ACC112 (cell line): ENCODE results near the gene MAB21L2.

Source experiments
- H2AFZ ChIP-seq: fragments of 200-600 bp; sonication (generic); one replicate; pipeline ENCODE4 v1.6.0; 2017; ENCODE audit warnings: antibody characterized with exemption, low read length; ENCODE audit not compliant: unreplicated experiment
- H3K27ac ChIP-seq: fragments of 200-600 bp; sonication (generic); 2 replicates; pipeline ENCODE4 v1.5.1; 2014; ENCODE audit warnings: low read depth, mild to moderate bottlenecking, antibody characterized with exemption, low read length, moderate library complexity
- H3K27me3 ChIP-seq: fragments of 200-600 bp; sonication (generic); 2 replicates; pipeline ENCODE4 v1.6.1; 2014; ENCODE audit warnings: mild to moderate bottlenecking, antibody characterized with exemption, low read length, moderate library complexity, mixed read lengths; ENCODE audit not compliant: insufficient read depth
- H3K36me3 ChIP-seq: fragments of 200-600 bp; sonication (generic); 2 replicates; pipeline ENCODE4 v1.6.1; 2016; ENCODE audit warnings: mild to moderate bottlenecking, antibody characterized with exemption, low read length, moderate library complexity, mixed read lengths; ENCODE audit not compliant: insufficient read depth
- H3K4me1 ChIP-seq: fragments of 200-600 bp; sonication (generic); one replicate; pipeline ENCODE4 v1.6.1; 2016; ENCODE audit warnings: low read length, mixed read lengths; ENCODE audit not compliant: insufficient read depth, unreplicated experiment, control insufficient read depth
- H3K4me3 ChIP-seq: fragments of 200-600 bp; sonication (generic); 2 replicates; pipeline ENCODE4 v1.5.1; 2014; ENCODE audit warnings: mild to moderate bottlenecking, low read depth, low read length
- H3K79me2 ChIP-seq: fragments of 200-600 bp; sonication (generic); one replicate; pipeline ENCODE4 v1.6.0; 2016; ENCODE audit warnings: low read length; ENCODE audit not compliant: control insufficient read depth, unreplicated experiment, insufficient read depth

The MAB21L2 gene

DNA sequence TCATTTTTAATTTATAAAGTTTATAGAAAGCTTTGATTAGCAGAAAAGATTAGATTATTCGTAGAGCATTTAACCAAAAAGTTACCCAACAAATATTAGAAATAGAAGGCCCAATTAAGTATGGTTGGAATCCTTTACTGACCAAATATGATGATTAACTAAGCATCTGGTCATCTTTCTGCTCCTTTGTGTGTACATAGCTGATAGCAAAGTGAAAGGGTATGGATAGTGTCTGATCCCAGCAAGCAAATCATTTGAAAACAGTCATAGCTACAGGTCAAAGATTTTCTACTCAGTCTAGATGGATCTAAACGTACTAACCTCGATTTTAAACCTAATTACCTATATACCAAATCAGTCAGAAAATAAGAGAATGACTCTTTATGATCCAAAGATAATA is 7.3 kb upstream of the MAB21L2 start:
- peaks cover 26% of the 10 kb centered on the region for H3K79me2 ChIP-seq
- H3K27ac ChIP-seq, result no peak overlapping the region
- H2AFZ ChIP-seq, result no peak overlapping the region
- H3K36me3 ChIP-seq, result no peaks in the 10 kb centered on the region
- no peaks in the 10 kb centered on the region for H3K27me3 ChIP-seq
- peaks cover 27% of the 10 kb centered on the region for H3K4me1 ChIP-seq
- no peak overlapping the region for H3K4me3 ChIP-seq

DNA sequence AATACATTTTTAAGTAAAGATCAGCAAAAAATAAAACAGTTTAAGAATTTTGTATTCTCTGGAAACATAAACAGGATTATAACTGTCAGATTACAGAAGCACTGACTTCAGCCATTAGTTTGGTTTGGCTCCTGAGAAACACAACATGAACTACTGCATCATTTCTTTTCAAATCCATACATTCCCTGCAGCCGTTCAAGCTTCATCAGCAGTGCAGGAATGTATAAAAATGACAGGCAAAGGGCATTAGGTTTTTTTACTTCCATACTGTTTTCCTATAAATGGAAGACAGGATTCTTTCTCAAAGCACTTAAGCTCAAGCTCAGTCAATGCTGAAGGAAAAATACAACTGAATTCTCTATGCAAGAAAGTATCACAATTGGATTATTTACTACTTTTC is 4.2 kb upstream of the MAB21L2 start:
- no peak overlapping the region for H2AFZ ChIP-seq
- H3K4me3 ChIP-seq, result peak overlapping the region; percentile 59
- peaks cover 49% of the 10 kb centered on the region for H3K79me2 ChIP-seq
- 0 out of 2 replicates have a peak, but pooled peaks cover under 1% of the 10 kb centered on the region for H3K36me3 ChIP-seq
- H3K27ac ChIP-seq, result peak overlapping the region; percentile 5; the same call in 1 of the 2 replicates
- no peaks in the 10 kb centered on the region for H3K27me3 ChIP-seq
- H3K4me1 ChIP-seq, result peaks cover 14% of the 10 kb centered on the region

DNA sequence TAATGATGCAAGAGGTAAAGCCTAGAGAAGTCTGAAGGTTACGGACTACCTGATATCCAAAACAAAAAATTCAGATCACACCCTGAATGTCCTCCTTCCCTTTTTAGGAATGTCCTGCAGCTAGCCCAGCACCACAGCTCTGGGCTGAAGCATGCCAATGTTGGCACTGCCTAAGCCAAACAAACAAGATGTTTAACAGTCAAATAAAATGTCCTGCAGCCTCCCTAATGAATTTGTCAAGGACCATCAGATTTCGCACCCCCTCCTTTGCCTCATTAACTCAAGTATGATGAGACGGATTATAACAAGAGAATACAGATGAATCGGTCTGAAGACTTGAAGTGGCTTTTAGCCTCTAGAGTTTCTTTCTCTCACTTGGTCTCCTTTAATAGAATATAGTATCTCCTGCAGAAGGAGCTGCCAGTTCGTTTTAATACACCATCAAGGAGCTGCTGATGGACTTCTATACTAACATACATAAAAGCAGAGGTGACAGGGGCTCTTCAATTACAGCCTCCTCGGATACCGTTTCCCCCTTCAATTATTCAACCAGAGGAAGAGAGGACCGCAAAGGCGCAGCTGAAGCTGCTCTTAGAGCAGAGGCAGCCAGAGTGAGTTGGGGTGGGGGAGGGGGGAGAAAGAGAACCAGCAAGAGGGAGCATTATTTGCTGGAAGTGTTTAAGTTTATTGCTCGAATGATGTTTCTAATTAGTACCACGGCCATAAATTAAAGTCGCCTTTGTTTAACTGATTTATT is 3.0 kb upstream of the MAB21L2 start:
- Histone ChIP-seq H3K4me1 (peaks cover 4% of the 10 kb centered on the region), H2AFZ (peak overlapping the region; percentile 26), H3K4me3 (peak overlapping the region; percentile 78), H3K27ac (peak overlapping the region; percentile 61), H3K27me3 (no peaks in the 10 kb centered on the region), H3K36me3 (0 out of 2 replicates have a peak, but pooled peaks cover 5% of the 10 kb centered on the region), H3K79me2 (peaks cover 54% of the 10 kb centered on the region)

DNA sequence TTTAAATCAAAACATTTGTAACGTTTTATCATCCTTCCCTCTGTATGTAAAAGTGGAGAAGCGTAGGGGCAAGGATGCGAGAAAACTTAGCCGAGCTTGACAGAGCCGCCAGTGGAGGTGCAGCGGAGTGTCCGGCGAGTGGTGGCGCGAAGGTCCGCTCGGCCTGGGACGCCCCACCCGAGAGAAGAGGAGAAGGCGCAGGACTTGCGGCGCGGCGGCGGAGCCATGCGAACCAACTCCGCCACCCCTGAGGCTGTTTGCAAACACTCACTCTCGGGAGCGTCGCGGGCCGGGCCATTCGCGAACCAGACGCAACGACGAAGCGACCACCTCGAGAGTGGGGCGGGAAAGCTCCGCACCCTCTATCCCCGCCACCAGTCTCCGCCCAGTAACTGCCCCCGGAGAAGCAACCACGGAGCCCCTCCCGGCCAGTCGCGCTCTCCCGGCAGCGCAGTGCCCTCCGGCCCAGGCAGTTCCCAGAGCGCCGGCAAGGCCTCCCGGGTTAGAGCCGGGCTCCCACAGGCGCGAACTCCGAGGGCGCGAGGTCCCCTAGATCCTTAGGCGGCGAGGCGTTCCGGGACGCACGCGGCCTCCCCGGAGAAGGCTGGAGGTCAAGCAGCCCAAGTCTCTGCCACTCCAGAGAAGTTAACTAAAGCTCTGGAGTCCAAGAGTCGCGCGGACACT is 2.3 kb upstream of the MAB21L2 start:
- no peaks in the 10 kb centered on the region for H3K27me3 ChIP-seq
- H3K79me2 ChIP-seq, result peaks cover 60% of the 10 kb centered on the region
- 0 out of 2 replicates have a peak, but pooled peaks cover 5% of the 10 kb centered on the region for H3K36me3 ChIP-seq
- H3K4me1 ChIP-seq, result no peaks in the 10 kb centered on the region
- H3K27ac ChIP-seq, result peak overlapping the region; percentile 61
- peak overlapping the region; percentile 26 for H2AFZ ChIP-seq
- peak overlapping the region; percentile 78 for H3K4me3 ChIP-seq

DNA sequence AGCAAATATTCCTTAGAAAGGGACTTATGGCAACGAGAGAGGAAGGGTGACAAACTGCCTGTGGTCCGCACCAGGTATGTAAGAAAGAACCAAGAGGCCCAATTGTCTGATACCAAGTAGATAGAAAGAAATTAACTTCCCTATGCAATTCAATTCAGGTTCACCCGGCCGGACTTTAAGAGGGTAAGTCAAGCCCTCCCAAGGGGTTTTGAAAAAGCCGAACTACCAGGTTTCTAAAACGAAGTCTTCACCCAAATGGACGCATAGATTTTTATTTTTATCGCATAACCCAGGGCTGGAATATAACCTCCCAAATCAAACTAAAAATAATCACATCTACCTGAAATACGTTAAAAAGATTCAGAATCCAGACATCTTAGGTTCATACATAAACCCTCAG is 1.6 kb upstream of the MAB21L2 start:
- no peaks in the 10 kb centered on the region for H3K27me3 ChIP-seq
- H3K27ac ChIP-seq, result peak overlapping the region; percentile 61
- peaks cover 64% of the 10 kb centered on the region for H3K79me2 ChIP-seq
- H3K4me3 ChIP-seq, result peak overlapping the region; percentile 78
- 0 out of 2 replicates have a peak, but pooled peaks cover 5% of the 10 kb centered on the region for H3K36me3 ChIP-seq
- no peaks in the 10 kb centered on the region for H3K4me1 ChIP-seq
- no peak overlapping the region for H2AFZ ChIP-seq

DNA sequence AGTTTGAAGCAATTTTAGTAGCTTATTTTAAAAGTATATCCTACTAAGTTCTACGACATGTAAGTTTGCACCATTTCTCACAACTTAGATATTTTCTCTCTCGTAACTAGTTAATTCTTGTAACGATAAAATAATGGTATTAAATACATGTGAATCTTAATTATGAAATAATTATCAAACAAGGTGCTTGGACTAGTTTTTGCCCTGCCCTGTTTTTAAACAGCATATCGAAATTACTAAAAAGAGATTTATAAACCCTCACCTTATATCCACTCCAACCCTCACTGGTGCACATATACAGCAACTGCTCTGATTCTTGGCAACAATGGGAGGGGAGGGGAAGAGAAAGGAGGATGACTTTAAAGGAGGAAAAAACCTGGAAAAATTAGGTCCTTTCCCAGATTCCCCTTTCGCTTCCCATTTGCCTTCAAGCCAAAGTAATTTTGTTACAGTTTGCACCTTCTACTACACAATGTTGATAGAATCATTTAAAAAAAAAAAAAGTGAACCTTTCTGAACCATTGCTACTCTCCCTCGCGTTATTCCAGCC is 820 bp upstream of the MAB21L2 start:
- H3K36me3 ChIP-seq, result 0 out of 2 replicates have a peak, but pooled peaks cover 5% of the 10 kb centered on the region
- no peak overlapping the region for H2AFZ ChIP-seq

DNA sequence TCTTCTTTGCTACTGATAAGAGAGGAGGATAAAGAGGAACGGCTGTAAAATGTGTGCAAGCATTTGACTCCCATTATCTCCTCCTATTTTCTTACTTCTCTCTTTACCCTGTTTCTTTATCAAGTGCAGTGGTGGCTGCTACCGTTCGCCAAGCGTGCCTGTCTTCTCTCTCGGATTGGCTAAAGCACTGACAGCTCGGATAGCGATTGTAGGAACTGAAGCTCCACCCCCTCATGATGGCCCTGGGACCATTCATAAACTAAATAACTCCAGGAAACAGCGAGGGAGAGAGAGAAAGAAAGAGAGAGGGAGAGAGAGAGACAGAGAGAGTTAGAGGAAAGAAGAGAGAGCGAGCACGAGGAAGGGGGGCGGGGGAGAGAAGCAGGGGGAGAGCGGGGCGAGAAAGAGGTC is 305 bp upstream of the MAB21L2 start:
- Histone ChIP-seq H3K4me3 (peak overlapping the region; percentile 78), H3K27me3 (no peaks in the 10 kb centered on the region), H3K4me1 (no peaks in the 10 kb centered on the region), H3K36me3 (0 out of 2 replicates have a peak, but pooled peaks cover 5% of the 10 kb centered on the region), H3K79me2 (peaks cover 73% of the 10 kb centered on the region), H2AFZ (no peak overlapping the region), H3K27ac (peak overlapping the region; percentile 67)

More for the DNA sequence above, 820 bp upstream of the MAB21L2 start:
- H3K27ac ChIP-seq, result peak overlapping the region; percentile 61
- peak overlapping the region; percentile 78 for H3K4me3 ChIP-seq
- H3K4me1 ChIP-seq, result no peaks in the 10 kb centered on the region
- H3K79me2 ChIP-seq, result peaks cover 68% of the 10 kb centered on the region
- no peaks in the 10 kb centered on the region for H3K27me3 ChIP-seq

DNA sequence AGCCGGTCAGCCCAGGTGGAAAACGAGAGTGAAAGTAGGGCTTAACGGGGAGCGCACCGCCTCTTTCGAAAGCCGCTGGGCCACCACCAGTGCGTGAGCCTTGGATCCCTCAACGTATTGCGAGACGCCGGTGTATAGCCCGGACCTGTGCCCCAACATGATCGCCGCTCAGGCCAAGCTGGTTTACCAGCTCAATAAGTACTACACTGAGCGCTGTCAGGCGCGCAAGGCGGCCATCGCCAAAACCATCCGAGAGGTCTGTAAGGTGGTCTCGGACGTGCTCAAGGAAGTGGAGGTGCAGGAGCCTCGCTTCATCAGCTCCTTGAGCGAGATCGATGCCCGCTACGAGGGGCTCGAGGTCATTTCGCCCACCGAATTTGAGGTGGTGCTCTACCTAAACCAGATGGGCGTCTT is 929 bp downstream of the MAB21L2 start:
- peak overlapping the region; percentile 78 for H3K4me3 ChIP-seq

DNA sequence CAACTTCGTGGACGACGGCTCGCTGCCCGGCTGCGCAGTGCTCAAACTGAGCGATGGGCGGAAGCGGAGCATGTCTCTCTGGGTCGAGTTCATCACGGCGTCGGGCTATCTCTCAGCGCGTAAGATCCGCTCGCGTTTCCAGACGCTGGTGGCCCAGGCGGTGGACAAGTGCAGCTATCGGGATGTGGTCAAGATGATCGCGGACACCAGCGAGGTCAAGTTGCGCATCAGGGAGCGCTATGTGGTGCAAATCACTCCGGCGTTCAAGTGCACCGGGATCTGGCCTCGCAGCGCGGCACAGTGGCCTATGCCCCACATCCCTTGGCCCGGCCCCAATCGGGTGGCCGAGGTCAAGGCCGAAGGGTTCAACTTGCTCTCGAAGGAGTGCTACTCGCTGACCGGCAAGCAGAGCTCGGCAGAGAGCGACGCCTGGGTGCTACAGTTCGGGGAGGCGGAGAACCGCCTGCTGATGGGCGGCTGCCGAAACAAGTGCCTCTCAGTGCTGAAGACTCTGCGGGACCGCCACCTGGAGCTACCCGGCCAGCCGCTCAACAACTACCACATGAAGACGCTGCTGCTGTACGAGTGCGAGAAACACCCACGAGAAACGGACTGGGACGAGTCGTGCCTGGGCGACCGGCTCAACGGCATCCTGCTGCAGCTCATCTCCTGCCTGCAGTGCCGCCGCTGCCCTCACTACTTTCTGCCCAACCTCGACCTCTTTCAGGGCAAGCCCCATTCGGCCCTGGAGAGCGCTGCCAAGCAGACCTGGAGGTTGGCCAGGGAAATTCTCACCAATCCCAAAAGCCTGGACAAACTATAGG is 1.5 kb downstream of the MAB21L2 start:
- Histone ChIP-seq H3K27me3 (no peaks in the 10 kb centered on the region), H3K79me2 (peaks cover 84% of the 10 kb centered on the region), H3K36me3 (0 out of 2 replicates have a peak, but pooled peaks cover 5% of the 10 kb centered on the region), H3K4me3 (peak overlapping the region; percentile 78), H3K27ac (peak overlapping the region; percentile 67), H2AFZ (no peak overlapping the region), H3K4me1 (peaks cover 6% of the 10 kb centered on the region)

More for the DNA sequence above, 929 bp downstream of the MAB21L2 start:
- Histone ChIP-seq H3K27ac (peak overlapping the region; percentile 67), H3K4me1 (no peaks in the 10 kb centered on the region), H3K36me3 (0 out of 2 replicates have a peak, but pooled peaks cover 5% of the 10 kb centered on the region), H2AFZ (no peak overlapping the region), H3K27me3 (no peaks in the 10 kb centered on the region), H3K79me2 (peaks cover 82% of the 10 kb centered on the region)
